IPS DF 6.9 (cell line): ENCODE results near the gene C17orf107.
"Not testable (repeated sequence)": the region's sequence is repeated elsewhere in the genome, so short reads cannot be mapped to it uniquely, and the experiment has no call there.

Experiments
- DNase-seq: peaks from one replicate; pipeline ENCODE4 v3.0.0-alpha.2; 2013; ENCODE audit warnings: low read depth, low spot score
- H3K27ac ChIP-seq: one replicate; pipeline ENCODE4 v1.5.1; 2013; ENCODE audit warnings: low read length, control low read depth
- H3K27me3 ChIP-seq: 2 replicates; pipeline ENCODE4 v1.6.1; 2013; ENCODE audit warnings: mild to moderate bottlenecking, low read length; ENCODE audit not compliant: control insufficient read depth, insufficient read depth
- H3K36me3 ChIP-seq: 2 replicates; pipeline ENCODE4 v1.6.1; 2013; ENCODE audit warnings: low read length; ENCODE audit not compliant: control insufficient read depth, insufficient read depth
- H3K4me1 ChIP-seq: 2 replicates; pipeline ENCODE4 v1.6.1; 2013; ENCODE audit warnings: low read length; ENCODE audit not compliant: control insufficient read depth, insufficient read depth
- H3K4me3 ChIP-seq: 2 replicates; pipeline ENCODE4 v1.5.1; 2013; ENCODE audit warnings: mild to moderate bottlenecking, low read length
- H3K9me3 ChIP-seq: 2 replicates; pipeline ENCODE4 v1.6.1; 2013; ENCODE audit warnings: low read length, inconsistent platforms; ENCODE audit not compliant: control insufficient read depth, insufficient read depth
- WGBS: extraction: QIAGEN DNeasy Blood & Tissue Kit; methylation state at CpG from one replicate; pipeline ENCODE4 v1.1.7; 2013; ENCODE audit warnings: mixed read lengths, missing lambda C conversion rate; ENCODE audit not compliant: insufficient read length, insufficient coverage; 5-methylcytosine and 5-hydroxymethylcytosine counted together

Gene C17orf107

DNA sequence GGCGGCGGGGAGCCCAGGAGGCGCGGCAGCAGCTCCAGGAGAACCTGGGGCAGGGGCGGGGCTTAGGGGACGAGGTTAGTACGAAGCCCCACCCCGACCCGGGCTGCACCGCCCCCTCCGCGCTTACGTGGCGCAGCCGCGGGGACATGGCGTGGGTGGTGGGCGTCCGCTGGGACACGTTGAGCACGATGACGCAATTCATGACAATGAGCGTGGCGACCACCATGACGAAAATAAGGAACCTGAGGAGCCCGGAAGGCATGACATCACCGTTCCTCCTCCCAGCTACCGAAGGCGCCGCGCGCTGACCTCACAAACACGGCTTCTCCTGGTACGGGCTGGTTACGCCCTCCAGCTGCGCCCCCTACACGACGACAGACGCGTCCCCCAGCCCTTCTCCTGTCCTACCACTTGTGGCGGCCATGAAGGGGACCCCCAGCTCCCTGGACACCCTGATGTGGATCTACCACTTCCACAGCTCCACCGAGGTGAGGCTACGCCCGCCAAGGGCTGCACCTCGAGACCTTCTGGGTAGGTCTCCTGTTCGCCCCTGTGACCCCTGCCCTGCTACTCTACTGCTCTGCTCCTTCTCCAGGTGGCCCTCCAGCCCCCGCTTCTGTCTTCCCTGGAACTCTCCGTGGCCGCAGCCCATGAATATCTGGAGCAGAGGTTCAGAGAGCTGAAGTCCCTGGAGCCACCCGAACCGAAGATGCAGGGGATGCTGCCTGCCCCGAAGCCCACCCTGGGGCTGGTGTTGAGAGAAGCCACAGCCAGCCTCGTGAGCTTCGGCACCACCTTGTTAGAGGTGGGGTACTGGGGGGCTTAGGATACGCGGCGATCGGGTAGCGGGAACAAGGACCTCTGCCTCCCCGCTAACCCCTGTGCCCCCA lies at the start of gene C17orf107:
Gene C17orf107, plus strand, starts transcription at position 196 of the 890 bp plus-strand sequence. Its CDS starts 227 bp downstream, at position 423.
- H3K4me1 ChIP-seq = 0 out of 2 replicates have a peak, but pooled peaks cover 3% of the 10 kb centered on the region
- H3K4me3 ChIP-seq = peak within 1 kb of the TSS; percentile 38; the same call in 1 of the 2 replicates
- no peaks in the 10 kb centered on the region for H3K27me3 ChIP-seq
- peaks cover 9% of the 10 kb centered on the region for H3K36me3 ChIP-seq
- no peaks in the 10 kb centered on the region for H3K9me3 ChIP-seq
- no peak for DNase-seq
- WGBS = no CpG with 5 or more reads among the region's 60 CpGs
- H3K27ac ChIP-seq = no peak within 1 kb of the TSS

DNA sequence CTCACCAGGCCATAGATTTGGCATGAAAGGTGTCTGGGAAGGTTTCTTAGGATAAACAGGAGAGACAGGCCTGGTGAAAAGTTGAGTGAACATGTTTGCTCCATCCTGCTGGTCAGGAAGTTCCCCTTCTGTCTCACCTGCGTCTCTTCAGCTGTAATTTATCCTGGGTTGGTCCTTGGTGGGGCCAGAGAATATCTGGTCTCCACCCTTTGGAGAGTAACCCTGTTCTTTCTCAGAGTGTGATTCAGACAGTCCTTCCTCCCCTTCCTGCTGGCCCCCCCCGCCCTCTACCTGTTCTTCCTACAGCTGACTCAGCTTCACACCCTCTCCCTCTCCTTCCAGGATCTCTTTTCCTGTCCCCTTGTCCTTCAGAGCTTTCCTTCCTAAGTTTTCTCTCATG lies 49.1 kb upstream of the C17orf107 start:
- Histone ChIP-seq H3K36me3 (no peaks in the 10 kb centered on the region), H3K4me3 (no peak overlapping the region), H3K27me3 (no peaks in the 10 kb centered on the region), H3K27ac (no peak overlapping the region), H3K9me3 (no peaks in the 10 kb centered on the region), H3K4me1 (peaks cover 9% of the 10 kb centered on the region)
- no CpG with 5 or more reads among the region's 2 CpGs for WGBS
- no peak for DNase-seq

DNA sequence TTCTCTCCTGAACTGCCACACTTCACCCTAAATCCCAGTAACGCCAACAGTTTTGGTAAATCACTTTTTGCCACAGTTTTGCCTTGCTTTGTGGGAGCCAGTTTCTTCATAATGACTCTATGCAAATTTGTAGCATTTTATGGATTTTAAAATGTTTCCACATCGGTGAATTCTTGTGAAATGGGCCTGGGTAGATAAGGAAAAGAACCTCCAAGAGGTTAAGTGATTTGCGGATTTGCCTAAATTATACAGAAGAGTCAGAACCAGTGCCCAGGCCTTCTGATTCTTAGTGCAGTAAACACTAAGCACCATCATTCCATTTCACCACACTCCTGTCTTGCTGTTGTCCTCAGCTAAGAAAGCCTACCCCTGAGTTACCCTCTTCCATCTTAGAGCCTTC lies 48.3 kb upstream of the C17orf107 start:
- Histone ChIP-seq H3K27ac (no peak overlapping the region), H3K4me3 (no peak overlapping the region), H3K27me3 (no peaks in the 10 kb centered on the region), H3K36me3 (no peaks in the 10 kb centered on the region), H3K4me1 (peaks cover 9% of the 10 kb centered on the region), H3K9me3 (no peaks in the 10 kb centered on the region)
- WGBS = no CpG with 5 or more reads among the region's 3 CpGs
- no peak for DNase-seq

DNA sequence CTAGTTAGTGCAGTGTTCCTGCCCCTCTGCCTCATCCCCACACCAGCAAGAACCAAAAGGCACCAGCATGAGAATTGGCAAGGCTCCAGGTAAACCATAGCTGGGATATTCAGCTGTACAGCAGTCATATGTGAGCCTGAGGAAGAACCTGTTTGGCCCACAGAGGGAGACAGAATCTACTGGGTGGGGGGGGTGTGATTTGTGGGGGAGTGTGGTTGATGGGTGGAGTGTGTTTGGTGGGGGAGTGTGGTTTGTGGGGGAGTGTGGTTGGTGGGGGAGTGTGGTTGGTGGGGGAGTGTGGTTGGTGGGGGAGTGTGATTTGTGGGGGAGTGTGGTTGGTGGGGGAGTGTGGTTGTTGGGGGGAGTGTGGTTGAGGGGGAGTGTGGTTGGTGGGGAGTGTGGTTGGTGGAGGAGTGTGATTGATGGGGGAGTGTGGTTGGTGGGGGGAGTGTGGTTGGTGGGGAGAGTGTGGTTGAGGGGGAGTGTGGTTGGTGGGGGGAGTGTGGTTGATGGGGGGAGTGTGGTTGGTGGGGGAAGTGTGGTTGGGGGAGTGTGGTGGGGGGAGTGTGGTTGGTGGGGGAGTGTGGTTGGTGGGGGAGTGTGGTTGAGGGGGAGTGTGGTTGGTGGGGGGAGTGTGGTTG lies 46.6 kb upstream of the C17orf107 start:
- Histone ChIP-seq H3K4me3 (no peak overlapping the region), H3K9me3 (no peaks in the 10 kb centered on the region), H3K36me3 (no peaks in the 10 kb centered on the region), H3K27ac (no peak overlapping the region), H3K27me3 (no peaks in the 10 kb centered on the region), H3K4me1 (peaks cover 11% of the 10 kb centered on the region)
- no peak for DNase-seq

DNA sequence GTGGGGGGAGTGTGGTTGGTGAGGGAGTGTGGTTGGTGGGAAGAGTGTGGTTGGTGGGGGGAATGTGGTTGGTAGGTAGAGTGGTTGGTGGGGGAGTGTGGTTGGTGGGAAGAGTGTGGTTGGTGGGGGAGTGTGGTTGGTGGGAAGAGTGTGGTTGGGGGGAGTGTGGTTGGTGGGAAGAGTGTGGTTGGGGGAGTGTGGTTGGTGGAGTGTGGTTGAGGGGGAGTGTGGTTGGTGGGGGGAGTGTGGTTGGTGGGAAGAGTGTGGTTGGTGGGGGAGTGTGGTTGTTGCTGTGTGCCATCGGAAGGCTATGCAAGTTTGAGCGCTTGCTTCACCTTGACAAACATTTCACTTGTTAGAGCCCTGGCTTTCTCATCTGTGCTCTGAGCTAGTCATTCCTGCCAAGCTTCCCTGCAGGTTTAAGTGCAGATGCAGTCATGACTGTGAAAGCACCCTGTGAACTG lies 46.1 kb upstream of the C17orf107 start:
- DNase-seq = no peak
- H3K4me3 ChIP-seq = no peak overlapping the region
- H3K4me1 ChIP-seq = peaks cover 13% of the 10 kb centered on the region
- no peaks in the 10 kb centered on the region for H3K27me3 ChIP-seq
- no peaks in the 10 kb centered on the region for H3K36me3 ChIP-seq
- H3K9me3 ChIP-seq = no peaks in the 10 kb centered on the region
- 100% methylated on average over 1 of the region's 2 CpGs for WGBS
- H3K27ac ChIP-seq = no peak overlapping the region

DNA sequence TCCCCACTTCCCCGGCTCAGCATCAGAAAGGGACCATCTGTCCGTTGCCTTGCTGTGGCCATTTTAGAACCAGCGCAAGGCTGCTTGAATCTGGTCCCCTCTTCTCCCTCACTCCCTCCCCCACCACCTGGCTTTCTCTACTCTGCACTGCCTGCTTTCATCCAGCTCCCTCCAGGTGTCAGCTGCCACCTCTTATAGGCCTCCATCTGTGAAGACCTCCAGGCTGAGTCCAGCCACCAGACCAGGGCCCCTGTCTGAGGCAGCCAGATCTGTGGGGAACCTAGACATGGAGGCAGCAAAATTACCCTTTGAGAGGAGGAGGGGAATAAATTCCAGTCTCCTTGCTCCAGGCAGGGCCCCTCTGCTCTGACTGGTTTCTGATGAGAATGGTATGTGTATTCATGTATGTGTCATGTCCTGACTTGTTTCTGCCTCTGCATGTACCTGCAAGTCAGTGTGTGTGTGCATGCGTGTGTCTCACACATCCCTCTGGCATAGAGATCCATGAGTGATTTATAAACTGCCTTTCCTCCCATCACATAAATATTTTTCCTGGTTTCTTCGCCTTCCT lies 45.1 kb upstream of the C17orf107 start:
- no peaks in the 10 kb centered on the region for H3K36me3 ChIP-seq
- H3K27me3 ChIP-seq = no peaks in the 10 kb centered on the region
- no peak overlapping the region for H3K27ac ChIP-seq
- H3K4me3 ChIP-seq = no peak overlapping the region
- DNase-seq = no peak
- H3K4me1 ChIP-seq = peaks cover 14% of the 10 kb centered on the region
- H3K9me3 ChIP-seq = no peaks in the 10 kb centered on the region
- WGBS = no CpG with 5 or more reads among the region's 5 CpGs

DNA sequence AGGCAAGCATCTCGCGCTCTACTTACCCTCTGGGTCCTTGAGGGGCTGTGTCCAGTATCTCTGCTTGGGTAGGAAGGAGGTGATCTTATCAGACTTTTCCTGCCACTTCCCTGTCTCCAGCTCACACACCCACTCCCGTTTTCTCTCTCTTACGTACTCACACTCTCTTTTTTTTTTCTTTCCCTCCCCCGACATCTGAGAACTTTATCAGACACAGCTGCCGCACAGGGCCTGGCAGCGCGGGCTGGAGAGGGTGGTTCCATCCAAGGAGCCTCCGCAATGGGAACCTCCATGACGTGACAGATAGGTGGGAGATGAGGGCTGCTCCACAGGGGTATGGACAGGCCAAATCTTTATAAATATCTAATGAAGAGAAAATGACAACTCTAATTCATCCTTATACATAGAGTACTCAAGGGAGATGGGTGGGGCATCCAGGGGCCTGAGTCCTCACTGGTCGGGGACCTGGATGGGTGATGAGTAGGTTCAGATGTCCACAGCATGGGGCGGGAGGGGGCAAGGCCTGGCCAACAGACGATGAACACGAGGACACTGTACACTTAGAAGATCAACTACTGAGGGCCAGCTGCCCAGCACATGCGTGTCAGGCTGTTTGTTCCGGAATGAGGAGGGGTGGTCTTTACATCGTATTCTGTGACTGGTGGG lies 42.9 kb upstream of the C17orf107 start:
- Histone ChIP-seq H3K4me1 (peaks cover 15% of the 10 kb centered on the region), H3K9me3 (no peaks in the 10 kb centered on the region), H3K4me3 (no peak overlapping the region), H3K36me3 (no peaks in the 10 kb centered on the region), H3K27ac (no peak overlapping the region), H3K27me3 (no peaks in the 10 kb centered on the region)
- 100% methylated on average over 3 of the region's 17 CpGs for WGBS
- no peak for DNase-seq

DNA sequence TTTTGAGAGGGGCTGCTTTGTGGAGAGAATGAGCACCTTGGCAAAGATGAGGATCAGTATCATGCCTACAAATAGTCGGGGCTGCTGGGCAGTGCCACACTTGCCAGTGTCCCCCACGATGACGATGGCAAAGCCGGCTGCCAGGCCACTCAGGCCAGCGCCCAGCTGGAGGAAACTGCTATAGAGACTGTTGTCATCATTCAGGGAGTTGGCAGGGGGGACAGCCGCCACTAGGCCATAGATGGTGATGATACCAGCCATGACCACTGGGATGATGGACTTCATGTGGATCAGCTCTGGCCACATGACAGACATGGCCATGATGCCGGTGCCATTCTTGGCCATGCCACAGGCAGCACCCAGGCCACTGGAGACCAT lies 42.4 kb upstream of the C17orf107 start:
- no peaks in the 10 kb centered on the region for H3K36me3 ChIP-seq
- no peaks in the 10 kb centered on the region for H3K9me3 ChIP-seq
- no peak overlapping the region for H3K4me3 ChIP-seq
- DNase-seq = no peak
- H3K4me1 ChIP-seq = peaks cover 15% of the 10 kb centered on the region
- no CpG with 5 or more reads among the region's 7 CpGs for WGBS
- H3K27ac ChIP-seq = no peak overlapping the region
- H3K27me3 ChIP-seq = no peaks in the 10 kb centered on the region

DNA sequence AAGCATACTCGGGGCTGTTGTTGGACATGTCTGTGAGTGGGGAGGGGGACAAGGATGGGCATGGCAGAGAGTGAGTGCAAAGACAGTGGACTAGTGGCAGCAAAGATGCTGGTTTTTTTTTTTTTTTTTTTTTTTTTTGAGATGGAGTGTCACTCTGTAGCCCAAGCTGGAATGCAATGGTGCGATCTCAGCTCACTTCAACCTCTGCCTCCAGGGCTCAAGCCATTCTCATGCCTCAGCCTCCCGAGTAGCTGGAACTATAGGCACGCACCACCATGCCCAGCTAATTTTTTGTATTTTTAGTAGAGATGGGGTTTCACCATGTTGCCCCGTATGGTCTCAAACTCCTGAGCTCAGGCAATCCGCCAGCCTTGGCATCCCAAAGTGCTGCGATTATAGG lies 42.0 kb upstream of the C17orf107 start:
- not testable (repeated sequence) for H3K27ac ChIP-seq

More for the DNA sequence above, 42.0 kb upstream of the C17orf107 start:
- DNase-seq, H3K9me3 ChIP-seq, H3K36me3 ChIP-seq, H3K27me3 ChIP-seq, H3K4me3 ChIP-seq: not testable (repeated sequence)
- H3K4me1 ChIP-seq = peaks cover 15% of the 10 kb centered on the region
- WGBS = no CpG with 5 or more reads among the region's 7 CpGs
